HCT116 (cell line): ENCODE measurements around the gene RUNX1. TPM values are rescaled to one million over a fixed set of nuclear protein-coding genes. Genes with fewer than 3 reads are reported as not detected.

ENCODE experiments used
- ATAC-seq: fragments of 200-7000 bp; cut with Tn5 transposase; 2 replicates; pipeline ENCODE4 v1.9.1; 2020; ENCODE audit warnings: mild to moderate bottlenecking, moderate library complexity
- BruUV-seq: library from RNA; stranded (reverse); fragments of 400-500 nt; replicated peaks from 2 replicates; lab custom pipeline; 2021; lab: Mats Ljungman, UMichigan
- CTCF ChIA-PET: fragments of 300-600 bp; sonication (Branson Sonifier 250); formaldehyde crosslinking; loops from one replicate; lab custom pipeline; 2021; ENCODE audit warnings: antibody characterized with exemption; lab: Charles Lee
- POLR2A ChIA-PET: fragments of 300-600, 350-600 bp; sonication (Branson Sonifier 250); formaldehyde crosslinking; loops from one replicate; lab custom pipeline; 2021; ENCODE audit warnings: antibody characterized with exemption; lab: Charles Lee
- RAD21 ChIA-PET, 2 experiments: fragments of 300-600 bp; sonication (Branson Sonifier 250); formaldehyde crosslinking; loops; one replicate each; lab custom pipeline; 2023; ENCODE audit warnings: low total read pairs in 2 of 2; ENCODE audit not compliant: uncharacterized antibody in 2 of 2, unreplicated experiment in 2 of 2, low non-redundant PET in 1 of 2; lab: Charles Lee
- DNase-seq: peaks from one replicate; pipeline ENCODE4 v3.0.0-alpha.2; 2010; ENCODE audit warnings: low read depth, low spot score
- H2AFZ ChIP-seq: fragments of 200-600 bp; shearing (Covaris generic), sonication (generic); 2 replicates; pipeline ENCODE4 v1.6.1; 2017; ENCODE audit warnings: low read depth, mixed run types, mixed read lengths, antibody characterized with exemption, low read length; ENCODE audit not compliant: poor library complexity, severe bottlenecking
- H3K27ac ChIP-seq: 2 replicates; pipeline ENCODE4 v1.5.1; 2012; ENCODE audit warnings: low read depth, low read length
- H3K27me3 ChIP-seq: fragments of 200-600 bp; sonication (generic); 2 replicates; pipeline ENCODE4 v1.6.1; 2016; ENCODE audit warnings: mixed run types, low read length, mixed read lengths; ENCODE audit not compliant: insufficient read depth
- H3K36me3 ChIP-seq, 2 experiments: fragments of 200-500 bp in 1 of 2; fragments of 200-600 bp in 1 of 2; sonication (Bioruptor generic) in 1 of 2; sonication (generic) in 1 of 2; 2 replicates each; pipeline versions ENCODE4 v1.5.1 to v1.6.1; 2014 to 2016; ENCODE audit warnings: low read length in 2 of 2, inconsistent platforms in 1 of 2, mixed read lengths in 1 of 2, mixed run types in 1 of 2; ENCODE audit not compliant: insufficient read depth in 2 of 2, control insufficient read depth in 1 of 2
- H3K4me1 ChIP-seq, 2 experiments: fragments of 200-600 bp in 1 of 2; sonication (generic) in 1 of 2; 2 replicates each; pipeline versions ENCODE4 v1.5.1 to v1.6.1; 2012 to 2017; ENCODE audit warnings: low read length in 2 of 2, inconsistent platforms in 1 of 2, mild to moderate bottlenecking in 1 of 2, mixed read lengths in 1 of 2, mixed run types in 1 of 2, moderate library complexity in 1 of 2; ENCODE audit not compliant: insufficient read depth in 2 of 2, control insufficient read depth in 1 of 2
- H3K4me2 ChIP-seq: fragments of 200-600 bp; sonication (generic); 2 replicates; pipeline ENCODE4 v1.6.1; 2017; ENCODE audit warnings: mixed run types, low read length, mixed read lengths
- H3K4me3 ChIP-seq, 2 experiments: fragments of 200-600 bp in 1 of 2; sonication (generic) in 1 of 2; replicated peaks in 1 of 2; 2 replicates each; pipeline ENCODE4 v1.5.1; 2011 to 2016; ENCODE audit warnings: low read length in 2 of 2, control low read depth in 1 of 2, low read depth in 1 of 2, mild to moderate bottlenecking in 1 of 2, mixed read lengths in 1 of 2, mixed run types in 1 of 2
- H3K79me2 ChIP-seq: fragments of 200-600 bp; sonication (generic); 2 replicates; pipeline ENCODE4 v1.6.1; 2017; ENCODE audit warnings: mild to moderate bottlenecking, mixed run types, low read length, moderate library complexity, mixed read lengths; ENCODE audit not compliant: insufficient read depth
- H3K9ac ChIP-seq: fragments of 200-600 bp; sonication (generic); 2 replicates; pipeline ENCODE4 v1.6.1; 2016; ENCODE audit warnings: low read length, mixed read lengths
- H3K9me2 ChIP-seq: fragments of 200-600 bp; sonication (generic), shearing (Covaris generic); 2 replicates; pipeline ENCODE4 v1.6.1; 2017; ENCODE audit warnings: mixed run types, mild to moderate bottlenecking, moderate library complexity; ENCODE audit not compliant: insufficient read depth
- H3K9me3 ChIP-seq, 2 experiments: fragments of 200-500 bp in 1 of 2; fragments of 200-600 bp in 1 of 2; sonication (Bioruptor generic) in 1 of 2; sonication (generic) in 1 of 2; 2 replicates each; pipeline ENCODE4 v1.6.1; 2014 to 2017; ENCODE audit warnings: low read length in 2 of 2, mixed read lengths in 2 of 2, inconsistent platforms in 1 of 2, low read depth in 1 of 2, mild to moderate bottlenecking in 1 of 2, mixed run types in 1 of 2, moderate library complexity in 1 of 2; ENCODE audit not compliant: control insufficient read depth in 1 of 2, insufficient read depth in 1 of 2
- H4K20me1 ChIP-seq: fragments of 200-600 bp; sonication (generic), shearing (Covaris generic); 2 replicates; pipeline ENCODE4 v1.6.1; 2017; ENCODE audit warnings: mixed run types, mild to moderate bottlenecking, moderate library complexity; ENCODE audit not compliant: insufficient read depth
- CBX3 ChIP-seq: IDR thresholded peaks from 2 replicates; pipeline ENCODE4 v1.6.1; 2012; ENCODE audit warnings: low read depth
- CEBPB ChIP-seq: IDR thresholded peaks from 2 replicates; pipeline ENCODE4 v1.6.1; 2012; ENCODE audit warnings: low read depth
- EGR1 ChIP-seq: IDR thresholded peaks from 2 replicates; pipeline ENCODE4 v1.6.1; 2012; ENCODE audit warnings: low read depth
- ELF1 ChIP-seq: IDR thresholded peaks from 2 replicates; pipeline ENCODE4 v1.6.1; 2012; ENCODE audit warnings: low read depth, borderline replicate concordance
- EZH2 ChIP-seq: fragments of 200-600 bp; sonication (generic); IDR thresholded peaks from 2 replicates; pipeline ENCODE4 v1.6.1; 2017; ENCODE audit warnings: antibody characterized with exemption, mixed run types
- EZH2phosphoT487 ChIP-seq: fragments of 200-600 bp; IDR thresholded peaks from 2 replicates; pipeline ENCODE4 v1.6.1; 2018; ENCODE audit warnings: antibody characterized with exemption, borderline replicate concordance
- FOSL1 ChIP-seq: IDR thresholded peaks from 2 replicates; pipeline ENCODE4 v1.6.1; 2012; ENCODE audit warnings: low read depth
- JUND ChIP-seq: IDR thresholded peaks from 2 replicates; pipeline ENCODE4 v1.6.1; 2012
- POLR2A ChIP-seq: IDR thresholded peaks from 2 replicates; pipeline ENCODE4 v1.7.0; 2011; ENCODE audit warnings: borderline replicate concordance; ENCODE audit not compliant: insufficient read depth, insufficient read length; ENCODE audit errors: extremely low read depth
- POLR2AphosphoS5 ChIP-seq: IDR thresholded peaks from 2 replicates; pipeline ENCODE4 v1.6.1; 2011; ENCODE audit warnings: mild to moderate bottlenecking, low read depth, low read length, moderate library complexity
- RAD21 ChIP-seq: IDR thresholded peaks from 2 replicates; pipeline ENCODE4 v1.6.1; 2012; ENCODE audit warnings: low read depth, mild to moderate bottlenecking
- SIN3A ChIP-seq: IDR thresholded peaks from 2 replicates; pipeline ENCODE4 v1.6.1; 2012; ENCODE audit warnings: low read depth
- TCF7L2 ChIP-seq: IDR thresholded peaks from 2 replicates; pipeline ENCODE4 v1.7.0; 2011; ENCODE audit warnings: borderline replicate concordance, inconsistent platforms; ENCODE audit not compliant: insufficient read depth, insufficient read length; ENCODE audit errors: extremely low read depth
- YY1 ChIP-seq: IDR thresholded peaks from 2 replicates; pipeline ENCODE4 v1.6.1; 2011; ENCODE audit warnings: low read length, low read depth, moderate library complexity, mild to moderate bottlenecking; ENCODE audit not compliant: insufficient replicate concordance; ENCODE audit errors: extremely low read depth
- ZFX ChIP-seq: fragments of 450-650 bp; IDR thresholded peaks from 2 replicates; pipeline ENCODE4 v1.6.1; 2017
- ZNF274 ChIP-seq: fragments of 200-500 bp; sonication (Bioruptor generic); IDR thresholded peaks from 2 replicates; pipeline ENCODE4 v1.6.1; 2014; ENCODE audit warnings: mild to moderate bottlenecking, low read depth, low read length, inconsistent platforms
- intact Hi-C: fragments of 100-400 bp; cut with micrococcal nuclease; formaldehyde crosslinking; loops from 2 replicates; pipeline ENCODE4 v1.10.0; 2022
- total RNA-seq: library from RNA; stranded (reverse); gene quantifications from one replicate; pipeline ENCODE4 v1.2.1, GENCODE V29; 2021; ENCODE audit not compliant: unreplicated experiment
- TF ChIP-seq, protein P1 (sequence below), 3 experiments: fragments of 200-600 bp in 1 of 3; sonication (generic) in 1 of 3; IDR thresholded peaks in 2 of 3; conservative IDR thresholded peaks in 1 of 3; 2 replicates each; pipeline ENCODE4 v1.5.1; 2012 to 2017; ENCODE audit warnings: low read depth in 2 of 3, low read length in 2 of 3, antibody characterized with exemption in 1 of 3, borderline replicate concordance in 1 of 3, control low read depth in 1 of 3, mild to moderate bottlenecking in 1 of 3, mixed read lengths in 1 of 3, mixed run types in 1 of 3, moderate library complexity in 1 of 3; ENCODE audit not compliant: insufficient read depth in 1 of 3
- TF ChIP-seq, protein P2 (sequence below): IDR thresholded peaks from 2 replicates; pipeline ENCODE4 v1.6.1; 2011; ENCODE audit warnings: mild to moderate bottlenecking, low read length, moderate library complexity; ENCODE audit not compliant: insufficient replicate concordance; ENCODE audit errors: extremely low read depth
- TF ChIP-seq, protein P3 (sequence below): IDR thresholded peaks from 2 replicates; pipeline ENCODE4 v1.6.1; 2012; ENCODE audit warnings: low read depth

RUNX1 gene
- total RNA-seq, 1 experiment from 2014 or later = 33.5 TPM

DNA sequence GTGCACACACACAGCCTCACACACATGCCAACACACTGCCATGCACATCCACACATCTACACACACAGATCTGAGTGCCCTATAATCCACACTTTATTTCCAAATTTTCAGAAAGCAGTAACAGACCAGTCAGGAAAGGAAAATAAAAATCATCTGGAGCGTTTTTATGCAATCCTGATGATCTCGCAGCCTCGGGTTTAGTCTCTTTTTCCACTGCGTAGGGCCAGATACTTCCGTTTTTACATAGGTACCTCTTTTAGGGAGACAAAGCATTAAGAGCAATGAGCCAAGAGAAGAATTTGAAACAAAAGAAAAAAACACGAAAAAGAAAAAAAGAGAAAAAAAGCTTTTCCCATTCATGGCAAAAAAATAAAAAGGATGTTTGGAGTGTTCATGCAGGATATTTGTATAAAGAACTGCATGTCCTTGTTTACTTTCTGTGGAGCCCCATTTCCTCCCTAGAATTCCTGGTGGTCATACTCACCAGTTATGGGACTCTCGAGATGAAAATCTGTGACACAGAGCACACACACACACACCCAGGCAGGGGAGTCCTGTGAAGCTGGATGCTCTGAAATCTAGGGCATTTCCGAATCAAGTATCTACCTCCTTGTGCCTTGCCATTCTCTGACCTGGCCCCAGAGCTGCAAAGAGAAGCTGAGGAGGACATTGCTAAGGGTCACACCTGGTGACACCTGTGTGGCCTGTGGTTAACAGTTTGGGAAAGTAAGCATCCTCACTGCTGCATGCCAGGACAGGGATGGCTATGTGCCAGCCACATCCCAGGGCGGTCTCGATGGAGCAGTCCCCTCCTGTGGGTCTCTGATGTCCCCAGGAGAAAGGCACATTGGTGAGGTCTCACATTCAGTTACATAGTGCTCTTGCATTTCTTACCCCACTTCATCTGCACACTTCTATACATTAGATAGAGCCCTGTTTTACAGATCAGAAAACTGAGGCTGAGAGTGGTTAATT is 83.6 kb downstream of the RUNX1 start:
- no peaks in the 10 kb centered on the region for H3K79me2 ChIP-seq
- ChIA-PET CTCF (no interaction called here), RAD21 (no interaction called here), POLR2A (no interaction called here)
- no peaks in the 10 kb centered on the region for H3K9me3 ChIP-seq
- H3K4me2 ChIP-seq = no peak overlapping the region
- TF ChIP-seq, protein P1, sequence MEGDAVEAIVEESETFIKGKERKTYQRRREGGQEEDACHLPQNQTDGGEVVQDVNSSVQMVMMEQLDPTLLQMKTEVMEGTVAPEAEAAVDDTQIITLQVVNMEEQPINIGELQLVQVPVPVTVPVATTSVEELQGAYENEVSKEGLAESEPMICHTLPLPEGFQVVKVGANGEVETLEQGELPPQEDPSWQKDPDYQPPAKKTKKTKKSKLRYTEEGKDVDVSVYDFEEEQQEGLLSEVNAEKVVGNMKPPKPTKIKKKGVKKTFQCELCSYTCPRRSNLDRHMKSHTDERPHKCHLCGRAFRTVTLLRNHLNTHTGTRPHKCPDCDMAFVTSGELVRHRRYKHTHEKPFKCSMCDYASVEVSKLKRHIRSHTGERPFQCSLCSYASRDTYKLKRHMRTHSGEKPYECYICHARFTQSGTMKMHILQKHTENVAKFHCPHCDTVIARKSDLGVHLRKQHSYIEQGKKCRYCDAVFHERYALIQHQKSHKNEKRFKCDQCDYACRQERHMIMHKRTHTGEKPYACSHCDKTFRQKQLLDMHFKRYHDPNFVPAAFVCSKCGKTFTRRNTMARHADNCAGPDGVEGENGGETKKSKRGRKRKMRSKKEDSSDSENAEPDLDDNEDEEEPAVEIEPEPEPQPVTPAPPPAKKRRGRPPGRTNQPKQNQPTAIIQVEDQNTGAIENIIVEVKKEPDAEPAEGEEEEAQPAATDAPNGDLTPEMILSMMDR (IDR thresholded peaks at IDR 0.05 in 2 of 3, conservative IDR thresholded peaks at IDR 0.05 in 1 of 3; ENCODE audit: borderline replicate concordance in 1 of 3, insufficient read depth in 1 of 3, low read depth in 2 of 3, low read length in 2 of 3) = no peak
- TF ChIP-seq TCF7L2 = no peak
- TF ChIP-seq, protein P2, sequence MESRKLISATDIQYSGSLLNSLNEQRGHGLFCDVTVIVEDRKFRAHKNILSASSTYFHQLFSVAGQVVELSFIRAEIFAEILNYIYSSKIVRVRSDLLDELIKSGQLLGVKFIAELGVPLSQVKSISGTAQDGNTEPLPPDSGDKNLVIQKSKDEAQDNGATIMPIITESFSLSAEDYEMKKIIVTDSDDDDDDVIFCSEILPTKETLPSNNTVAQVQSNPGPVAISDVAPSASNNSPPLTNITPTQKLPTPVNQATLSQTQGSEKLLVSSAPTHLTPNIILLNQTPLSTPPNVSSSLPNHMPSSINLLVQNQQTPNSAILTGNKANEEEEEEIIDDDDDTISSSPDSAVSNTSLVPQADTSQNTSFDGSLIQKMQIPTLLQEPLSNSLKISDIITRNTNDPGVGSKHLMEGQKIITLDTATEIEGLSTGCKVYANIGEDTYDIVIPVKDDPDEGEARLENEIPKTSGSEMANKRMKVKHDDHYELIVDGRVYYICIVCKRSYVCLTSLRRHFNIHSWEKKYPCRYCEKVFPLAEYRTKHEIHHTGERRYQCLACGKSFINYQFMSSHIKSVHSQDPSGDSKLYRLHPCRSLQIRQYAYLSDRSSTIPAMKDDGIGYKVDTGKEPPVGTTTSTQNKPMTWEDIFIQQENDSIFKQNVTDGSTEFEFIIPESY = no peak
- TF ChIP-seq EZH2 = no peak
- TF ChIP-seq JUND = no peak
- TF ChIP-seq, protein P3, sequence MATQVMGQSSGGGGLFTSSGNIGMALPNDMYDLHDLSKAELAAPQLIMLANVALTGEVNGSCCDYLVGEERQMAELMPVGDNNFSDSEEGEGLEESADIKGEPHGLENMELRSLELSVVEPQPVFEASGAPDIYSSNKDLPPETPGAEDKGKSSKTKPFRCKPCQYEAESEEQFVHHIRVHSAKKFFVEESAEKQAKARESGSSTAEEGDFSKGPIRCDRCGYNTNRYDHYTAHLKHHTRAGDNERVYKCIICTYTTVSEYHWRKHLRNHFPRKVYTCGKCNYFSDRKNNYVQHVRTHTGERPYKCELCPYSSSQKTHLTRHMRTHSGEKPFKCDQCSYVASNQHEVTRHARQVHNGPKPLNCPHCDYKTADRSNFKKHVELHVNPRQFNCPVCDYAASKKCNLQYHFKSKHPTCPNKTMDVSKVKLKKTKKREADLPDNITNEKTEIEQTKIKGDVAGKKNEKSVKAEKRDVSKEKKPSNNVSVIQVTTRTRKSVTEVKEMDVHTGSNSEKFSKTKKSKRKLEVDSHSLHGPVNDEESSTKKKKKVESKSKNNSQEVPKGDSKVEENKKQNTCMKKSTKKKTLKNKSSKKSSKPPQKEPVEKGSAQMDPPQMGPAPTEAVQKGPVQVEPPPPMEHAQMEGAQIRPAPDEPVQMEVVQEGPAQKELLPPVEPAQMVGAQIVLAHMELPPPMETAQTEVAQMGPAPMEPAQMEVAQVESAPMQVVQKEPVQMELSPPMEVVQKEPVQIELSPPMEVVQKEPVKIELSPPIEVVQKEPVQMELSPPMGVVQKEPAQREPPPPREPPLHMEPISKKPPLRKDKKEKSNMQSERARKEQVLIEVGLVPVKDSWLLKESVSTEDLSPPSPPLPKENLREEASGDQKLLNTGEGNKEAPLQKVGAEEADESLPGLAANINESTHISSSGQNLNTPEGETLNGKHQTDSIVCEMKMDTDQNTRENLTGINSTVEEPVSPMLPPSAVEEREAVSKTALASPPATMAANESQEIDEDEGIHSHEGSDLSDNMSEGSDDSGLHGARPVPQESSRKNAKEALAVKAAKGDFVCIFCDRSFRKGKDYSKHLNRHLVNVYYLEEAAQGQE = no peak
- TF ChIP-seq RAD21 = no peak
- no peak for TF ChIP-seq ELF1
- TF ChIP-seq ZNF274 = no peak
- TF ChIP-seq CBX3 = no peak
- no peak for TF ChIP-seq POLR2AphosphoS5
- no peak for TF ChIP-seq SIN3A
- TF ChIP-seq EZH2phosphoT487 = no peak
- no peak for TF ChIP-seq POLR2A
- no peak for TF ChIP-seq YY1
- no peak for TF ChIP-seq CEBPB
- no peak for TF ChIP-seq ZFX
- TF ChIP-seq FOSL1 = no peak
- no peak for TF ChIP-seq EGR1
- H3K27ac ChIP-seq = no peak overlapping the region
- intact Hi-C loops = no loop called here
- no peaks in the 10 kb centered on the region for H3K9me2 ChIP-seq
- H3K4me3 ChIP-seq = no peak overlapping the region
- ATAC-seq = no peak
- no peaks in the 10 kb centered on the region for H4K20me1 ChIP-seq
- H3K4me1 ChIP-seq = peaks cover 0 to 9% of the 10 kb centered on the region in 2 experiments; a peak in 2 of 4 replicates
- H2AFZ ChIP-seq = no peak overlapping the region
- H3K36me3 ChIP-seq = no peaks in the 10 kb centered on the region
- DNase-seq = no peak
- H3K27me3 ChIP-seq = no peaks in the 10 kb centered on the region
- BruUV-seq = no TSS peak
- H3K9ac ChIP-seq = no peak overlapping the region
